ENCODE results near the gene RPS6KB2.

RPS6KB2 gene
- total RNA-seq = 64.3 to 106 (median 90.5) reads per million in 9 experiments

GRCh38 chr11:67428052-67429001, at the start of gene RPS6KB2:
RPS6KB2 (plus strand) TSS chr11:67428494; CDS start chr11:67428546, 52 bp downstream.
- peaks cover 34 to 39% of the 10 kb centered on the region in 2 donors for H3K4me1 Mint-ChIP-seq (ENCODE audit: low read depth in 2 of 2)
- H3K27ac Mint-ChIP-seq = peak within 1 kb of the TSS; percentile 96 to 97
- no peaks in the 10 kb centered on the region for H3K27me3 Mint-ChIP-seq
- DNase-seq = peak; percentile 99 to 100 (median 99)
- H3K9me3 Mint-ChIP-seq = no peaks in the 10 kb centered on the region
- H3K4me3 Mint-ChIP-seq = peak within 1 kb of the TSS; percentile 93 to 94
- peaks cover 38% of the 10 kb centered on the region for H3K36me3 Mint-ChIP-seq (ENCODE audit: insufficient read depth)
- ATAC-seq (replicated peaks) = peak; percentile 92

GRCh38 chr11:67378544-67378943, 49.8 kb upstream of the RPS6KB2 start:
- DNase-seq (no peak), ATAC-seq (replicated peaks) (no peak)
- Mint-ChIP-seq H3K4me3 (no peak overlapping the region), H3K9me3 (no peaks in the 10 kb centered on the region), H3K27me3 (no peaks in the 10 kb centered on the region), H3K36me3 (ENCODE audit: insufficient read depth) (peaks cover 13% of the 10 kb centered on the region), H3K27ac (no peak overlapping the region), H3K4me1 (ENCODE audit: low read depth in 2 of 2) (peaks cover 29 to 39% of the 10 kb centered on the region in 2 donors)

- no peaks in the 10 kb centered on the region for H3K9me3 Mint-ChIP-seq
- ATAC-seq (replicated peaks) = no peak
- H3K4me1 Mint-ChIP-seq (ENCODE audit: low read depth in 2 of 2) = peaks cover 25 to 31% of the 10 kb centered on the region in 2 donors
- peak overlapping the region in 1 of 2 donors; percentile 20 for H3K27ac Mint-ChIP-seq
- no peak overlapping the region for H3K4me3 Mint-ChIP-seq
- H3K27me3 Mint-ChIP-seq = no peaks in the 10 kb centered on the region
- peaks cover 5% of the 10 kb centered on the region for H3K36me3 Mint-ChIP-seq (ENCODE audit: insufficient read depth)
- DNase-seq = no peak
Measured at GRCh38 chr11:67379061-67380058, 48.9 kb upstream of the RPS6KB2 start.

GRCh38 chr11:67381244-67381972, 46.9 kb upstream of the RPS6KB2 start:
- H3K4me1 Mint-ChIP-seq (ENCODE audit: low read depth in 2 of 2) = peaks cover 16 to 19% of the 10 kb centered on the region in 2 donors
- peaks cover 3% of the 10 kb centered on the region for H3K36me3 Mint-ChIP-seq (ENCODE audit: insufficient read depth)
- H3K27ac Mint-ChIP-seq = peak overlapping the region; percentile 15 to 54
- DNase-seq (no peak), ATAC-seq (replicated peaks) (no peak)
- H3K9me3 Mint-ChIP-seq = no peaks in the 10 kb centered on the region
- H3K27me3 Mint-ChIP-seq = peaks cover 0 to 7% of the 10 kb centered on the region in 2 donors
- H3K4me3 Mint-ChIP-seq = peak overlapping the region in 1 of 2 donors; percentile 40

- ATAC-seq (replicated peaks) = peak; percentile 97
- Mint-ChIP-seq H3K4me1 (ENCODE audit: low read depth in 2 of 2) (peaks cover 13 to 19% of the 10 kb centered on the region in 2 donors), H3K27ac (no peak overlapping the region), H3K4me3 (no peak overlapping the region), H3K27me3 (peaks cover 0 to 7% of the 10 kb centered on the region in 2 donors), H3K36me3 (ENCODE audit: insufficient read depth) (peaks cover 3% of the 10 kb centered on the region), H3K9me3 (no peaks in the 10 kb centered on the region)
- DNase-seq = peak; percentile 84 to 91 (median 85)
Measured at GRCh38 chr11:67382276-67383136, 45.8 kb upstream of the RPS6KB2 start.

GRCh38 chr11:67384851-67385366, 43.4 kb upstream of the RPS6KB2 start:
- no peak overlapping the region for H3K27ac Mint-ChIP-seq
- H3K4me1 Mint-ChIP-seq (ENCODE audit: low read depth in 2 of 2) = peaks cover 14 to 29% of the 10 kb centered on the region in 2 donors
- no peaks in the 10 kb centered on the region for H3K9me3 Mint-ChIP-seq
- no peak for ATAC-seq (replicated peaks)
- H3K4me3 Mint-ChIP-seq = no peak overlapping the region
- H3K27me3 Mint-ChIP-seq = peaks cover 0 to 7% of the 10 kb centered on the region in 2 donors
- H3K36me3 Mint-ChIP-seq (ENCODE audit: insufficient read depth) = peaks cover 8% of the 10 kb centered on the region
- DNase-seq = no peak

- ATAC-seq (replicated peaks) (no peak), DNase-seq (no peak)
- no peak overlapping the region for H3K4me3 Mint-ChIP-seq
- peaks cover 0 to 7% of the 10 kb centered on the region in 2 donors for H3K27me3 Mint-ChIP-seq
- peaks cover 15 to 23% of the 10 kb centered on the region in 2 donors for H3K4me1 Mint-ChIP-seq (ENCODE audit: low read depth in 2 of 2)
- no peaks in the 10 kb centered on the region for H3K9me3 Mint-ChIP-seq
- peaks cover 11% of the 10 kb centered on the region for H3K36me3 Mint-ChIP-seq (ENCODE audit: insufficient read depth)
- H3K27ac Mint-ChIP-seq = no peak overlapping the region
Measured at GRCh38 chr11:67387069-67387468, 41.2 kb upstream of the RPS6KB2 start.

GRCh38 chr11:67387518-67387917, 40.8 kb upstream of the RPS6KB2 start:
- Mint-ChIP-seq H3K4me3 (no peak overlapping the region), H3K27me3 (peaks cover 0 to 7% of the 10 kb centered on the region in 2 donors), H3K36me3 (ENCODE audit: insufficient read depth) (peaks cover 15% of the 10 kb centered on the region), H3K27ac (no peak overlapping the region), H3K9me3 (no peaks in the 10 kb centered on the region), H3K4me1 (ENCODE audit: low read depth in 2 of 2) (peaks cover 17 to 23% of the 10 kb centered on the region in 2 donors)
- DNase-seq = no peak
- ATAC-seq (replicated peaks) = no peak

- Mint-ChIP-seq H3K27ac (peak overlapping the region; percentile 79 to 90), H3K36me3 (ENCODE audit: insufficient read depth) (peaks cover 23% of the 10 kb centered on the region), H3K4me3 (peak overlapping the region; percentile 71 to 75), H3K9me3 (no peaks in the 10 kb centered on the region), H3K27me3 (peaks cover 0 to 7% of the 10 kb centered on the region in 2 donors), H3K4me1 (ENCODE audit: low read depth in 2 of 2) (peaks cover 25 to 31% of the 10 kb centered on the region in 2 donors)
- peak; percentile 37 to 59 (median 53) for DNase-seq
- ATAC-seq (replicated peaks) = peak; percentile 35
Measured at GRCh38 chr11:67389477-67389876, 38.8 kb upstream of the RPS6KB2 start.

- peaks cover 30% of the 10 kb centered on the region for H3K36me3 Mint-ChIP-seq (ENCODE audit: insufficient read depth)
- DNase-seq (no peak), ATAC-seq (replicated peaks) (no peak)
- peaks cover 25 to 31% of the 10 kb centered on the region in 2 donors for H3K4me1 Mint-ChIP-seq (ENCODE audit: low read depth in 2 of 2)
- peak overlapping the region; percentile 82 to 87 for H3K4me3 Mint-ChIP-seq
- no peaks in the 10 kb centered on the region for H3K9me3 Mint-ChIP-seq
- peak overlapping the region; percentile 86 to 90 for H3K27ac Mint-ChIP-seq
- no peaks in the 10 kb centered on the region for H3K27me3 Mint-ChIP-seq
Measured at GRCh38 chr11:67390947-67391303, 37.4 kb upstream of the RPS6KB2 start.

GRCh38 chr11:67391304-67392182, 36.8 kb upstream of the RPS6KB2 start, which contains the start of gene RAD9A:
RAD9A (plus strand) TSS chr11:67391986; CDS start chr11:67392045, 59 bp downstream.
- DNase-seq (peak; percentile 83 to 88 (median 86)), ATAC-seq (replicated peaks) (peak; percentile 85)
- Mint-ChIP-seq H3K27me3 (no peaks in the 10 kb centered on the region), H3K27ac (peak within 1 kb of the TSS; percentile 86 to 90), H3K4me1 (ENCODE audit: low read depth in 2 of 2) (peaks cover 29 to 31% of the 10 kb centered on the region in 2 donors), H3K9me3 (no peaks in the 10 kb centered on the region), H3K4me3 (peak within 1 kb of the TSS; percentile 82 to 87), H3K36me3 (ENCODE audit: insufficient read depth) (peaks cover 32% of the 10 kb centered on the region)
